ENCODE data around the gene DTD1. TPM values are rescaled to one million over a fixed set of nuclear protein-coding genes. Genes with fewer than 3 reads are reported as not detected.

DTD1 gene
- polyA plus RNA-seq, 12 donors: 14.5 to 32.0 (median 18.1) TPM; not detected in 1

DNA sequence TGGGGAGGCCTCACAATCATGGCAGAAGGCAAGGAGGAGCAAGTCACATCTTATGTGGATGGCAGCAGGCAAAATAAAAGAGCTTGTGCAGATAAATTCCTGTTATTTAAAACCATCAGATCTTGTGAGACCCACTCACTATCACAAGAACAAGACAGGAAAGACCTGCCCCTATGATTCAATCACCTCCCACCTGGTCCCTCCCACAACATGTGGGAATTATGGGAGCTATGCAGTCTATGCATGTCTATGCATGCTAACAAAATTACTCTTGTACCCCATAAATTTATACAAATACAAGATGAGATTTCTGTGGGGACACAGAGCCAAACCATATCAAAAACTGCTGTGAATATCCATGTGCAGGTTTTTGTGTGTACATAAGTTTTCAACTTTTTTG lies 200.2 kb downstream of the DTD1 start:
- no peak for DNase-seq

DNA sequence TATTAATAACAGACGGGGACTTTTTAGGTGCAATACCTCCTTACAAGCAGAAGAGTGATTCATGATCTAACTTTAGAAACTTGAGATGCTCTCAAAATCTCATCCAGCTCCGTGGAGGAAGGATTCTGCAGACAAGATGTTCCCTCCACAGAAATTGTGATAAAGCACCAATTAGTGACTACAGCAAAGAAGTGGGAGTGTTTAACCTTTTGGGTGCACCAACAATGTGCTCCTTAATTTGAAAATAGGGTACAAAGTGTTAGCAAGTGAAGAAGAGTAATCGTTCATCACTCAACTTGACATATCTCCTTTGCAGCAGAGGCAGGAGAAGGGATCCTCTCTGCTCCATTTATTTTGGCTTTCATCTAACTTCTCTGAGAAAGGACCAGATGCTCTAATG lies 202.9 kb downstream of the DTD1 start:
- DNase-seq: no peak

DNA sequence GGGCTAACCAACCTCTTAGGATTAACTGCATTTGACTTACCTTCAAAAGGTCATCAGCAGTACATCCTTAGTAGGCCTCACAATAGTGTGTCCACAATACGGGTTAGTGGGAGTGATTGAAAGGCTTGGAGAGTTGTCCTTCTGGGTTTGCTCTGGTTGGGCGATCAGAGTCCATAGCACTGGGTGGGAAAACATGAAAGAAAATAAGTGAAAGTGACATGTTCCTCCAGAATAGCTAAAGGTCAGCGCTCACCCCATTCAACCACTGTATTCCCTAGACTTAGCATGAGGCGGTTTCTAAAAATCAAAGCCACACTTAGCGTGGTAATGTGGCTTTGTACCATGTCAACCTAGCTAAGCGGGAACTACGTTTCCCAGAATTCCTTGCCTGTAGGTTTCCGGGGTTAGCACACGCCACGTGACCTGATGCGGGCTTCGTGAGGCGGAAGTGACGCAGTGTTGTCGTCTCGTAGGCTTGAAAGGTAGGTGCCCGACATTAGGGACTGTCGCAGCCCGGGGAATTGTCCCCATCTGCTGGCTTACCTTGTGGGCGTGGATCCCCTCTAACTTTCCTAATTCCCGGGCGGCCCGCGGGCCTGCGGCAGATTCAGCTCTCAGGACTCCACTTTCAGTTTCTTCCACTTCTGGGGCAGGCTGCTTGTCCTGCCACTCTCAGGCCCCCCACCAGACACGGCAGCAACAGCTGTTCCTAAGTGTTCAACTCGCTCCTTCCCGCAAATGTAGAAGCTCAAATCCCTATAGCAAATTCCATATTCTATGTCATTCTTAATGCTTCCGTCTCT lies 206.0 kb downstream of the DTD1 start:
- DNase-seq: peak; percentile 94

GRCh38 chr20:18794428-18794787 lies 206.6 kb downstream of the DTD1 start:
- DNase-seq: no peak

DNA sequence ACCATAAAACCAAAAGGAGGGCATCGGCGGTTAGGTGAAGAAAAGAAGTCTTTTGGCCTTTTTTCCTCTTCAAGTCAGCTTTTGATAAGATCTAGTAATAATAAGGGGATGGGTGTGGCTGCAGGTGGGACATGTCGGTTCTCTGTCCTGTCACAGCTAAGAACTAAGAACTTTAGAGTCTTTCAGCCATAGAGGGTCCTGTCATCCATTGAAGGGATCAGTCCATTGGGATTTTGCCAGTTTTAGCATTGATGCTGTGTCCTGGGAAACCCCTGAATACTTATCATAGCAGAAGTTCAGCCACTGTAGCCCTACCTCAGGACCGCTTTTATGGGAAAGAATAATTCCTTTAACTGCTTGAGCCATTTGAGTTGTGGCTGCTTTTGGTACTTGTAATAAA lies 207.5 kb downstream of the DTD1 start:
- DNase-seq: no peak

GRCh38 chr20:18796282-18796833 lies 208.5 kb downstream of the DTD1 start:
- DNase-seq: no peak

DNA sequence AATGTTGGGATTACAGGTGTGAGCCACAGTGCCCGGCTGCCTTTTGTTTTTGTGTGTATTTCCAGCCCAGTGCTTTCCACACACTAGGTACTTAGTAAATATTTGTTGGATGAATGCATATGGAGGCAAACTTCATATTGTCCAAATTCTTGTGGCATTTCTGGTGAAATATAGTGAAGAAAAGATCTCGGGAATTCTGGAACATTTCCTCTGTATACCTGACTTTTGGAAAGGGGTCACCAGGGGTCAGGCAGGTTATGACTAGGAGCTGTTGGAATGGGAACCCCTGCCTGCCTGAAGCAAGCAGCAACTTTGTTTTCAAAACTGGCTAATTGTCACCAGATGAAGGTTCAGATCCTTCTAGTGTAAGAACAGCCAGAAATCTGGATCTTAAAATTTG lies 213.7 kb downstream of the DTD1 start:
- no peak for DNase-seq

DNA sequence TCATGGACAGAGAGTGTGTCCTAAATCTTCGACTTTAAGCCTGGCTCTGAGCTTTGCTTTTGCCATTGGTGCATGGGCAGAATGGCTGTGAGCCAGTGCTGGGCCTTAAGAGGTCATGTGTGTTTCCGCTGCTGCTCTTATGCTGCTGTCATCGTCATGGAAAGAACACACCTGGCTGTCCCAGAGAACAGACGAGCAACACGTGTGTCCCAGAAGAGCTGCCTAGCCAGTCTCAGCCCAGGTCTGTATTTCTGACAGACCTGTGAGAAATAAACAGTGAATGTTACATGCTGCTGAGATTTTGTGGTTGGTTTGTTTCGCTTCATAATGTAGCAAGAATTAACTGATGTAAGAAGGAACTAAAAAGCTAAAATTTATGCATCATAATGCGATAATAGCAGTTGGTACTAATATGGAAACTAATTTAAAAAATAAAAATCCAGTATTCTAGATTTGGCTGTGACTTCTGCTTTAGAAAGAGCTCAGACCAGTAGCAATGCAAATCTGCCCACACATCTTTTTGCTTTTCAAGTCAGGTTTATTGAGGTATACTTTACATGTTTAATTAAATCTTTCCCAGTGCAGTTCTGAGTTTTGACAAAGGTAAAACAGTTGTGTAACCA lies 214.3 kb downstream of the DTD1 start:
- no peak for DNase-seq

DNA sequence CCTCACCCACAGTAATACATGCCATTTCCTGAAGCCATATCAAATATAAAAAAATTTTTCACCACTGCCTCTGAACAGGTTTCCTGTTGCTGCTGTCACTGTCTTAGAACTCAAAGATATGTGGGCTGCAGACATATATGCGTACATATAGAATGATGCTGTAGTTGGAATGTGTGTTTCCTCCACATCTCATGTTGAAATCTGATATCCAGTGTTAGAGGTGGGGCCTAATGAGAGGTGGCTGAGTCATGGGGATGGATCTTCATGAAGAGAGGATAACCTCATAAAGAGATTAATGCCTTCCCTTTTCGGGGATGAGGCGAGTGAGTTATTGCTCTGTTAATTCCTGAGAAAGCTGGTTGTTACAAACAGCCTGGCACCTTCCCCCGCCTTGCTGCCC lies 218.0 kb downstream of the DTD1 start:
- no peak for DNase-seq

DNA sequence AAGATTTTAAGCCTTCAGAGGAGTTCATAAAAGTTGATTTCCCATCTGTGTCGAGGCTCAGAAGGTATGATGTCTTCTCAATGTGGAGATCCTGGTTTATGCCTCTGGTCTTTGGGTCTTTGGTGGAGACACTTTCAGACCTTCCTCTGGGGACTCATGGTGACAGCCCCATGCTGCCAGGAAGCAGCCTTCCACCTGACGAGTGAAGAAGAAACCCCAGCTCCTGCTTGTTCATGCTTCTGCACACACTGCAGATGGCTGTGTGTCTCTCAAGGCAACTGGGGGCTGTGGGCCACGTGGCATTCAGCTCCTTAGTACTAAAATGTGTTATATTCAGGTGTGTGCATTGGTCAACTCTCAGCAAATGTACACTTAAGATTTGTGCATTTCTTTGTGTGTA lies 220.9 kb downstream of the DTD1 start:
- no peak for DNase-seq

- no peak for DNase-seq
These were observed 223.3 kb downstream of the DTD1 start for GRCh38 chr20:18811186-18811585.

- no peak for DNase-seq
These were observed 224.1 kb downstream of the DTD1 start for GRCh38 chr20:18811904-18812303.

DNA sequence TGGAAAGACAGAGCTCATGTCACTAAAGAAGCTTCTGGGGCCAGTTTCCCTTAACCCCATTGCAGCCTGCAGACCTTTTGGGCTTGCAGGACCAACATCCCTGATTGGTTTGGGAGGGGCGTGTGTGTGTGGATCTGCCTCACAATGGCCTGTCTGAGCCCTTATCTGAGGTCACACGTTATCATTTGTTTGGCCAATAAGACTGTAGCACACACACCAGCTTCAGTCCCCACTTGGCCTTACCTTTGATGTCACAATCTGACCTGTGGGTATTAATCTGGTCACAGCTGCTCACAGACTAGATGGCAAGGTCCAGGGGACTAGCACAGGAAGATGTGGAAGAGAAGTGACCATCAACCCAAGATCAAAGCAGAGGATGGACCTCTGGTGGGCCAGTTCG lies 225.6 kb downstream of the DTD1 start, which contains the start of gene SCP2D1:
Gene SCP2D1 (plus strand): TSS at position 301 of the 400 bp plus-strand sequence. CDS start 33 bp downstream, at position 334.
- no peak for DNase-seq

DNA sequence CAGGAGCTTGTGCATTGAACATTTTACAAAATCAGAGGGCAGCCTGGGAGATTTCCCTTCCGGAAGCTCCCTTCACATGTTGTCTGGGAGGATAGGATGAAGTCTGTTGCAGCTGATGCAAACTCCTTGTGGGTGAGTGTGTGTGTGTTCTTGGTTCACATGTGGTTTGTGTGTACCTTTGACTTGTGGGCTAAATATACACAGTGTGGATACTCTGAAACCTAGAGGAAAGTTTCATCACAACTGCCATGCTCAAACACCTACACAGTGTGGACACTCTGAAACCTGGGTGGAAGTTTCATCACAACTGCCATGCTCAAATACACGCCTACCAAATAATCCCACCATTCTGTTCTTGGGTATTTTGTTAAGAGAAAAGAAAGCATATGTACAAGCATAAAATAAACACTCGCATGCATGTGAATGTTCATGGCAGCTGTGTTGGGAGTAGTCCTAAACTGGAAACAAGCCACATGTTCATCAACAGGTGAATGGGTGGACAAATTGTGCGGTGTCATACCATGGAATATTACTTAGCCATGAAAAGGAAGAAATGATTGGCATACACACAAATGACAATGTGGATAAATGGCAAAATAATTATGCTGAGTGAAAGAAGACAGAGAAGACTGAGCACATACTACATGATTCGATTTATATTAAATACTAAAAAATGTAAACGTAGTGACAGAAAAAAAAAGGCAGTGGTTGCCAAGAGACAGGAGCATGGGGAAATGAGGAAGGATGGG lies 227.5 kb downstream of the DTD1 start:
- DNase-seq: no peak

Other genes with a start within 250 kb of the DTD1 start
- 1 to 10 TPM in 10 of 12 donors, not detected in 2; 1.5 to 3.7 (median 2.3) TPM for gene DZANK1, start 121.0 kb upstream of the DTD1 start, polyA plus RNA-seq (ENCODE audit: insufficient read length in 12 of 12)
- 10 to 100 TPM in 11 of 12 donors, not detected in 1; 11.9 to 22.9 (median 14.8) TPM for gene POLR3F, start 120.7 kb upstream of the DTD1 start, polyA plus RNA-seq (ENCODE audit: insufficient read length in 12 of 12)
- 10 to 100 TPM in 11 of 12 donors, not detected in 1; 10.6 to 19.5 (median 12.3) TPM for gene RBBP9, start 90.8 kb upstream of the DTD1 start, polyA plus RNA-seq (ENCODE audit: insufficient read length in 12 of 12)
- 10 to 100 TPM in 11 of 12 donors, not detected in 1; 15.1 to 64.7 (median 20.6) TPM for gene SEC23B, start 80.1 kb upstream of the DTD1 start, polyA plus RNA-seq (ENCODE audit: insufficient read length in 12 of 12)
- gene SMIM26, start 20.6 kb upstream of the DTD1 start, polyA plus RNA-seq (ENCODE audit: insufficient read length in 12 of 12): 100 to 1,000 TPM in 1 of 12 donors, 10 to 100 TPM in 10, not detected in 1; 40.6 to 100 (median 85.1) TPM
- gene SCP2D1, start 225.7 kb downstream of the DTD1 start, polyA plus RNA-seq (ENCODE audit: insufficient read length in 12 of 12): not detected

All from muscle of arm (tissue), 12 donors.